K562 (cell line): ENCODE results near the gene C11orf91. TPM values are rescaled to one million over a fixed set of nuclear protein-coding genes. Genes with fewer than 3 reads are reported as not detected.
A peak's percentile ranks its signal among the peaks of the same experiment; 100 is the strongest.

Source experiments
- ATAC-seq: fragments of 200-7000 bp; cut with Tn5 transposase; 3 replicates; pipeline ENCODE4 v1.9.1; 2020; ENCODE audit warnings: moderate library complexity
- BruUV-seq: library from RNA; stranded (reverse); fragments of 400-500 nt; replicated peaks from 2 replicates; lab custom pipeline; 2021; lab: Mats Ljungman, UMichigan
- CTCF ChIA-PET: fragments of 300-600 bp; formaldehyde crosslinking; extraction: SDS; loops from one replicate; lab custom pipeline; 2021; ENCODE audit warnings: low intra/inter-chr PET ratio; lab: Yijun Ruan, JAX
- POLR2A ChIA-PET: fragments of 300-600, 350-650 bp; sonication (Branson Sonifier 250); formaldehyde crosslinking; extraction: SDS; loops from one replicate; lab custom pipeline; 2021; ENCODE audit warnings: antibody characterized with exemption, inconsistent platforms; lab: Yijun Ruan, JAX
- DNase-seq, 4 experiments: peaks; one replicate each; pipeline versions ENCODE4 v3.0.0 to v3.0.0-alpha.2; 2011 to 2018; ENCODE audit warnings: low spot score in 3 of 4, mixed read lengths in 3 of 4; ENCODE audit errors: extremely low read depth in 1 of 4
- FAIRE-seq: peaks from 2 replicates; lab custom pipeline; 2011; peaks lifted over from hg19 to GRCh38; lab: Jason Lieb, UNC
- H2AFZ ChIP-seq: 2 replicates; pipeline ENCODE4 v1.6.0; 2011; ENCODE audit warnings: low read depth, low read length, control low read depth, inconsistent platforms
- H3K27ac ChIP-seq: fragments of 200-600 bp; 3 replicates; pipeline ENCODE4 v1.8.0; 2011; ENCODE audit warnings: low read depth, mild to moderate bottlenecking, control low read depth, inconsistent platforms, low read length, moderate library complexity, mixed read lengths; ENCODE audit errors: extremely low read depth
- H3K27me3 ChIP-seq, 2 experiments: fragments of 300-600 bp in 1 of 2; 2 replicates in 1 of 2; 3 replicates in 1 of 2; pipeline versions ENCODE4 v1.6.0 to v1.8.0; 2011; ENCODE audit warnings: inconsistent platforms in 2 of 2, low read length in 2 of 2, mild to moderate bottlenecking in 1 of 2, mixed read lengths in 1 of 2, moderate library complexity in 1 of 2; ENCODE audit not compliant: control insufficient read depth in 2 of 2, insufficient read depth in 2 of 2
- H3K36me3 ChIP-seq: fragments of 300-600 bp; 3 replicates; pipeline ENCODE4 v1.8.0; 2011; ENCODE audit warnings: mild to moderate bottlenecking, low read length, inconsistent platforms; ENCODE audit not compliant: control insufficient read depth, insufficient read depth
- H3K4me1 ChIP-seq, 2 experiments: fragments of 200-600 bp in 1 of 2; replicated peaks in 1 of 2; 2 replicates in 1 of 2; 3 replicates in 1 of 2; pipeline versions ENCODE4 v1.5.1 to v1.8.0; 2011; ENCODE audit warnings: inconsistent platforms in 2 of 2, low read length in 2 of 2, mild to moderate bottlenecking in 1 of 2, mixed read lengths in 1 of 2, moderate library complexity in 1 of 2; ENCODE audit not compliant: control insufficient read depth in 2 of 2, insufficient read depth in 2 of 2
- H3K4me2 ChIP-seq: 2 replicates; pipeline ENCODE4 v1.6.1; 2011; ENCODE audit warnings: low read length, control low read depth, inconsistent platforms, mixed read lengths; ENCODE audit not compliant: insufficient read depth
- H3K4me3 ChIP-seq: fragments of 200-600 bp; sonication (generic), shearing (Covaris generic); 2 replicates; pipeline ENCODE4 v1.5.1; 2016; ENCODE audit warnings: control low read depth, inconsistent platforms
- H3K79me2 ChIP-seq: fragments of 200-600 bp; 3 replicates; pipeline ENCODE4 v1.8.0; 2011; ENCODE audit warnings: low read length, inconsistent platforms; ENCODE audit not compliant: control insufficient read depth, insufficient read depth
- H3K9ac ChIP-seq, 2 experiments: 2 replicates each; pipeline versions ENCODE4 v1.6.0 to v1.6.1; 2011; ENCODE audit warnings: low read depth in 2 of 2, low read length in 2 of 2, control low read depth in 1 of 2, inconsistent platforms in 1 of 2, mild to moderate bottlenecking in 1 of 2, mixed read lengths in 1 of 2; ENCODE audit not compliant: insufficient read depth in 1 of 2
- H3K9me1 ChIP-seq: one replicate; pipeline ENCODE4 v1.6.0; 2011; ENCODE audit warnings: inconsistent platforms, mild to moderate bottlenecking, low read length, moderate library complexity; ENCODE audit not compliant: control insufficient read depth, insufficient read depth
- H3K9me3 ChIP-seq: replicated peaks from 2 replicates; pipeline ENCODE4 v1.5.1; 2011; ENCODE audit warnings: low read depth, low read length, inconsistent platforms; ENCODE audit not compliant: control insufficient read depth, insufficient read depth
- H4K20me1 ChIP-seq: replicated peaks from 2 replicates; pipeline ENCODE4 v1.6.1; 2011; ENCODE audit warnings: low read length, inconsistent platforms, mixed read lengths; ENCODE audit not compliant: control insufficient read depth, insufficient read depth
- DNMT1 ChIP-seq: fragments of 450-650 bp; IDR thresholded peaks from 2 replicates; pipeline ENCODE4 v1.6.1; 2016; ENCODE audit warnings: antibody characterized with exemption, mild to moderate bottlenecking
- ERF ChIP-seq: fragments of 450-650 bp; formaldehyde crosslinking; IDR thresholded peaks from 2 replicates; pipeline ENCODE4 v1.4.0; 2020; ENCODE audit warnings: mild to moderate bottlenecking, mixed read lengths
- EWSR1 ChIP-seq: fragments of 450-650 bp; IDR thresholded peaks from 2 replicates; pipeline ENCODE4 v1.6.1; 2018; ENCODE audit warnings: borderline replicate concordance, mild to moderate bottlenecking, low read depth, moderate library complexity; ENCODE audit not compliant: partially characterized antibody
- FOXM1 ChIP-seq, 2 experiments: fragments of 450-650 bp in 1 of 2; sonication (generic) in 1 of 2; formaldehyde crosslinking in 1 of 2; IDR thresholded peaks; 2 replicates each; pipeline versions ENCODE4 v1.6.1 to v1.9.0; 2017 to 2022; ENCODE audit warnings: low read depth in 2 of 2, mild to moderate bottlenecking in 2 of 2, missing genetic modification reagents in 1 of 2, moderate library complexity in 1 of 2
- PHB2 ChIP-seq: fragments of 450-650 bp; IDR thresholded peaks from 2 replicates; pipeline ENCODE4 v1.6.1; 2017; ENCODE audit warnings: low read depth
- SMARCB1 ChIP-seq: IDR thresholded peaks from 2 replicates; pipeline ENCODE4 v1.6.1; 2011; ENCODE audit warnings: improper control_type of control experiment, low read depth; ENCODE audit not compliant: insufficient read length
- ZC3H8 ChIP-seq: fragments of 450-650 bp; IDR thresholded peaks from 2 replicates; pipeline ENCODE4 v1.6.1; 2017
- WGBS: fragments of 100-300 bp; shearing (Covaris generic); methylation state at CpG from one replicate; pipeline ENCODE4 v1.1.6; 2016; ENCODE audit warnings: low coverage, mixed read lengths; ENCODE audit not compliant: insufficient coverage; ENCODE audit errors: missing lambda C conversion rate; 5-methylcytosine and 5-hydroxymethylcytosine counted together
- in situ Hi-C: fragments of 300-500 bp; cut with MboI; formaldehyde crosslinking; loops from 4 replicates; pipeline ENCODE4 v1.15.0; 2018; ENCODE audit warnings: inconsistent platforms, mixed read lengths
- intact Hi-C: fragments of 100-400 bp; cut with micrococcal nuclease; formaldehyde crosslinking; loops from 2 replicates; pipeline ENCODE4 v1.14.2; 2022
- polyA plus RNA-seq, 8 experiments: library from polyadenylated mRNA; depleted of rRNA in 4 of 8; stranded (reverse) in 5 of 8; unstranded in 3 of 8; fragments of >200 nt; fragmentation: Nextera tagmentation in 2 of 8; fragmentation: Illumina TruSeq in 1 of 8; extraction: Ambion mirVana in 2 of 8; extraction: Trizol in 1 of 8; gene quantifications; 2 replicates each; pipeline versions ENCODE4 v1.2.1 to v1.2.3, GENCODE V29; 2011 to 2014; ENCODE audit warnings: inconsistent platforms in 1 of 8, missing spikeins in 1 of 8
- total RNA-seq, 7 experiments: library from RNA; depleted of rRNA in 6 of 7; stranded (reverse); fragments of >200 nt in 6 of 7; fragmentation: Illumina TruSeq in 2 of 7; extraction: Trizol in 2 of 7; gene quantifications; 2 replicates each; pipeline versions ENCODE4 v1.2.1 to v1.2.3, GENCODE V29; 2011 to 2021; ENCODE audit warnings: low replicate concordance in 1 of 7
- TF ChIP-seq, protein P1 (sequence below): fragments of 450-650 bp; IDR thresholded peaks from 2 replicates; pipeline ENCODE4 v1.6.1; 2016; ENCODE audit warnings: antibody characterized with exemption

C11orf91 gene
- total and polyA plus RNA-seq, 9 of the 15 experiments (the other 6 are each of a cell fraction or from before 2014, with no cell fraction given) = not detected

DNA sequence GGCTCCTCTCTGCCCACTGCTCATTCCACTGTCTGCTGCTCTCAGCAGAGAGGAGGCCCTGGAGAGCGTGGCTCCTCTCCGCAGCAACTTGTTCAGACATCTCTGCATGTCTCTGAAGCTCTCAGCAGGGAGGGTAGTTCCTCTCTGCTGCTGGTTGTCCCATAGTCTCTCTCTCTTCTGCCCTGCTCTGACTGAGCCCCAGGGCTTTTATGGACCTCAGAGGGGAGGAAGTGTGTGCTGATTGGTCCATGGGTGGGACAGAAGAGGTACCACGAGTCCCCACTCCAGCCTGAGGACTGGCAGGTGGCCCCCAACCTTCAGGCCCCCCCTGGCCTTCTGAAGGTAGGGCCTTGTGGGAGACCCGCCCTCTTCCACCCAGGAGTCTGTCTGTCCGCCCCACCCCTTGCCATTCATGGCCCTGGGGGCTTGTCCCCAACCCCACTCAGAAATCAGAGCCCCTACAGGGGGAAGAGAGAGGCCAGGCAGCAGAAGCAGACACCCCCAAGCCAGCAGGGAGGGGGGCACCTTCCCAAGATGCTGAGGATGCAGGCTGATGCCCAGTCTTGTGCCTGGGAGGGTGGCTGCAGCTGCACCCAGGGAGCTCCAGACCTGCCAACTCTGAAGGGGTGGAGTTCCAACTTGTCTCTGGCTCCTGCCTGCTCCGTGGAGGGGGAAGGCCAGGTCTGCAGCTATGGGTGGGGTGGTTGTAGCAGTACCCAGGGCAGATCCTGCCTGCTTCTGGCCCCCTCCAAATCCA lies 35.1 kb downstream of the C11orf91 start:
- intact Hi-C loops = no loop called here
- ATAC-seq = no peak
- TF ChIP-seq DNMT1 (no peak), SMARCB1 (no peak), ERF (CRISPR knock-in tag) (no peak), ZC3H8 (no peak), FOXM1 (IDR thresholded peaks at IDR 0.05; ENCODE audit: low read depth) (no peak), FOXM1 (CRISPR knock-in tag; IDR thresholded peaks at IDR 0.05; ENCODE audit: low read depth) (no peak), PHB2 (no peak), EWSR1 (no peak)
- TF ChIP-seq, protein P1, sequence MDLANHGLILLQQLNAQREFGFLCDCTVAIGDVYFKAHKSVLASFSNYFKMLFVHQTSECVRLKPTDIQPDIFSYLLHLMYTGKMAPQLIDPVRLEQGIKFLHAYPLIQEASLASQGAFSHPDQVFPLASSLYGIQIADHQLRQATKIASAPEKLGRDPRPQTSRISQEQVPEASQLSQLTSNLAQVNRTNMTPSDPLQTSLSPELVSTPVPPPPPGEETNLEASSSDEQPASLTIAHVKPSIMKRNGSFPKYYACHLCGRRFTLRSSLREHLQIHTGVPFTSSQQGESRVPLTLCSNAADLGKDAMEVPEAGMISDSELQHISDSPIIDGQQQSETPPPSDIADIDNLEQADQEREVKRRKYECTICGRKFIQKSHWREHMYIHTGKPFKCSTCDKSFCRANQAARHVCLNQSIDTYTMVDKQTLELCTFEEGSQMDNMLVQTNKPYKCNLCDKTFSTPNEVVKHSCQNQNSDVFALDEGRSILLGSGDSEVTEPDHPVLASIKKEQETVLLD = no peak

More for the DNA sequence above, 35.1 kb downstream of the C11orf91 start:
- no peaks in the 10 kb centered on the region for H3K9me3 ChIP-seq
- no peaks in the 10 kb centered on the region for H3K79me2 ChIP-seq
- no peak overlapping the region for H3K27ac ChIP-seq
- H3K4me2 ChIP-seq = no peak overlapping the region
- H3K9me1 ChIP-seq = no peaks in the 10 kb centered on the region
- WGBS = 0% methylated on average over 3 of the region's 6 CpGs
- 0 out of 2 replicates have a peak, but pooled peaks cover 5% of the 10 kb centered on the region for H4K20me1 ChIP-seq
- POLR2A ChIA-PET = no interaction called here
- peaks cover 0 to 3% of the 10 kb centered on the region in 2 experiments; a peak in 1 of 5 replicates for H3K4me1 ChIP-seq
- FAIRE-seq = no peak
- H3K9ac ChIP-seq = peak overlapping the region in 1 of 2 experiments; percentile 12; a peak in 2 of 4 replicates
- in situ Hi-C loops = no loop called here
- H2AFZ ChIP-seq = no peak overlapping the region
- H3K4me3 ChIP-seq = no peak overlapping the region
- BruUV-seq = no TSS peak
- CTCF ChIA-PET = no interaction called here
- H3K27me3 ChIP-seq = peaks cover 25 to 50% of the 10 kb centered on the region in 2 experiments; a peak in 4 of 5 replicates
- DNase-seq = no peak
- H3K36me3 ChIP-seq = no peaks in the 10 kb centered on the region
